H9 (cell line): ENCODE data around the gene CRACDL. TPM values are rescaled to one million over a fixed set of nuclear protein-coding genes. Genes with fewer than 3 reads are reported as not detected.

Experiments used
- DNase-seq: peaks from one replicate; pipeline ENCODE4 v3.0.0-alpha.2; 2017
- H2AFZ ChIP-seq: one replicate; pipeline ENCODE4 v1.6.1; 2013; ENCODE audit warnings: mild to moderate bottlenecking, low read length, control low read depth, moderate library complexity
- H2AK5ac ChIP-seq: 2 replicates; pipeline ENCODE4 v1.6.1; 2013; ENCODE audit warnings: low read length, control low read depth, mixed read lengths; ENCODE audit not compliant: insufficient read length
- H2BK120ac ChIP-seq: one replicate; pipeline ENCODE4 v1.6.1; 2013; ENCODE audit warnings: low read depth, mild to moderate bottlenecking, low read length, control low read depth, inconsistent platforms; ENCODE audit not compliant: poor library complexity, severe bottlenecking
- H2BK12ac ChIP-seq: 2 replicates; pipeline ENCODE4 v1.6.1; 2013; ENCODE audit warnings: low read length, control low read depth, mixed read lengths, low read depth; ENCODE audit not compliant: insufficient read length
- H2BK15ac ChIP-seq: 2 replicates; pipeline ENCODE4 v1.6.1; 2013; ENCODE audit warnings: low read depth, low read length, control low read depth
- H2BK20ac ChIP-seq: one replicate; pipeline ENCODE4 v1.6.1; 2013; ENCODE audit warnings: low read depth, mild to moderate bottlenecking, low read length, control low read depth, inconsistent platforms; ENCODE audit not compliant: poor library complexity, severe bottlenecking
- H2BK5ac ChIP-seq: 2 replicates; pipeline ENCODE4 v1.6.1; 2013; ENCODE audit warnings: low read length, control low read depth, mixed read lengths; ENCODE audit not compliant: insufficient read length
- H3K14ac ChIP-seq: 2 replicates; pipeline ENCODE4 v1.6.1; 2013; ENCODE audit warnings: low read length, control low read depth; ENCODE audit not compliant: insufficient read depth
- H3K18ac ChIP-seq: 2 replicates; pipeline ENCODE4 v1.6.1; 2013; ENCODE audit warnings: low read depth, mild to moderate bottlenecking, mixed read lengths, low read length, control low read depth; ENCODE audit not compliant: insufficient read length
- H3K23ac ChIP-seq: 2 replicates; pipeline ENCODE4 v1.6.1; 2013; ENCODE audit warnings: low read length, control low read depth, mixed read lengths, low read depth; ENCODE audit not compliant: insufficient read length
- H3K23me2 ChIP-seq: 2 replicates; pipeline ENCODE4 v1.6.1; 2013; ENCODE audit warnings: low read depth, mild to moderate bottlenecking, mixed read lengths, low read length, control low read depth; ENCODE audit not compliant: insufficient read length, poor library complexity, severe bottlenecking
- H3K27ac ChIP-seq: 2 replicates; pipeline ENCODE4 v1.5.1; 2013; ENCODE audit warnings: low read length, control low read depth, mixed read lengths, low read depth; ENCODE audit not compliant: insufficient read length
- H3K27me3 ChIP-seq: 2 replicates; pipeline ENCODE4 v1.6.1; 2013; ENCODE audit warnings: low read length, control low read depth, inconsistent platforms; ENCODE audit not compliant: insufficient read depth
- H3K4ac ChIP-seq: 2 replicates; pipeline ENCODE4 v1.6.1; 2013; ENCODE audit warnings: low read depth, mild to moderate bottlenecking, control low read depth, inconsistent platforms, low read length, moderate library complexity
- H3K4me1 ChIP-seq: 2 replicates; pipeline ENCODE4 v1.6.1; 2013; ENCODE audit warnings: low read length, control low read depth, inconsistent platforms; ENCODE audit not compliant: insufficient read depth
- H3K4me2 ChIP-seq: 2 replicates; pipeline ENCODE4 v1.6.1; 2013; ENCODE audit warnings: low read length, control low read depth, mixed read lengths; ENCODE audit not compliant: insufficient read length, insufficient read depth
- H3K56ac ChIP-seq: 2 replicates; pipeline ENCODE4 v1.6.1; 2013; ENCODE audit warnings: low read depth, mild to moderate bottlenecking, mixed read lengths, low read length, control low read depth; ENCODE audit not compliant: insufficient read length
- H3K79me1 ChIP-seq: 2 replicates; pipeline ENCODE4 v1.6.1; 2013; ENCODE audit warnings: low read depth, mild to moderate bottlenecking, moderate library complexity, low read length, control low read depth, inconsistent platforms; ENCODE audit not compliant: insufficient read depth, poor library complexity, severe bottlenecking
- H3K79me2 ChIP-seq: 2 replicates; pipeline ENCODE4 v1.6.1; 2013; ENCODE audit warnings: low read length, control low read depth, inconsistent platforms; ENCODE audit not compliant: insufficient read depth
- H3K9ac ChIP-seq: 2 replicates; pipeline ENCODE4 v1.6.1; 2013; ENCODE audit warnings: low read length, control low read depth, mixed read lengths; ENCODE audit not compliant: insufficient read length; ENCODE audit errors: extremely low read depth
- H3K9me3 ChIP-seq: one replicate; pipeline ENCODE4 v1.6.1; 2013; ENCODE audit warnings: low read depth, low read length, inconsistent platforms; ENCODE audit not compliant: control insufficient read depth
- H3T11ph ChIP-seq: one replicate; pipeline ENCODE4 v1.6.1; 2013; ENCODE audit warnings: mild to moderate bottlenecking, low read length, control low read depth, inconsistent platforms
- H4K20me1 ChIP-seq: one replicate; pipeline ENCODE4 v1.6.1; 2013; ENCODE audit not compliant: control insufficient read depth, insufficient read length, insufficient read depth
- H4K5ac ChIP-seq: 2 replicates; pipeline ENCODE4 v1.6.1; 2013; ENCODE audit warnings: low read depth, mild to moderate bottlenecking, mixed read lengths, low read length, control low read depth; ENCODE audit not compliant: insufficient read length
- H4K8ac ChIP-seq: replicated peaks from 2 replicates; pipeline ENCODE4 v1.6.1; 2013; ENCODE audit warnings: low read length, control low read depth, mixed read lengths, low read depth; ENCODE audit not compliant: insufficient read length
- H4K91ac ChIP-seq: 2 replicates; pipeline ENCODE4 v1.6.1; 2013; ENCODE audit warnings: low read depth, mild to moderate bottlenecking, moderate library complexity, mixed read lengths, low read length, control low read depth; ENCODE audit not compliant: insufficient read length
- H3K27ac Mint-ChIP-seq, 3 experiments: 2 replicates in 2 of 3; 3 replicates in 1 of 3; pipeline ENCODE4 v1.8.0; 2020 to 2021; ENCODE audit warnings: mixed read lengths in 3 of 3, mild to moderate bottlenecking in 1 of 3, moderate library complexity in 1 of 3
- H3K27me3 Mint-ChIP-seq: 2 replicates; pipeline ENCODE4 v1.8.0; 2021; ENCODE audit warnings: low read depth, mild to moderate bottlenecking, moderate library complexity, mixed read lengths
- H3K36me3 Mint-ChIP-seq, 3 experiments: 2 replicates in 2 of 3; 3 replicates in 1 of 3; pipeline ENCODE4 v1.8.0; 2020 to 2021; ENCODE audit warnings: low read depth in 3 of 3, mixed read lengths in 3 of 3; ENCODE audit not compliant: insufficient read depth in 1 of 3
- H3K4me1 Mint-ChIP-seq, 2 experiments: 2 replicates each; pipeline ENCODE4 v1.8.0; 2020; ENCODE audit warnings: mixed read lengths in 2 of 2
- H3K4me3 Mint-ChIP-seq, 2 experiments: 2 replicates in 1 of 2; 3 replicates in 1 of 2; pipeline ENCODE4 v1.8.0; 2020 to 2021; ENCODE audit warnings: mild to moderate bottlenecking in 2 of 2, mixed read lengths in 2 of 2, moderate library complexity in 1 of 2
- H3K9me3 Mint-ChIP-seq, 2 experiments: 2 replicates in 1 of 2; 3 replicates in 1 of 2; pipeline ENCODE4 v1.8.0; 2020; ENCODE audit warnings: mild to moderate bottlenecking in 2 of 2, mixed read lengths in 2 of 2, moderate library complexity in 1 of 2
- WGBS: extraction: QIAGEN DNeasy Blood & Tissue Kit; methylation state at CpG from one replicate; pipeline ENCODE4 v1.1.7; 2013; ENCODE audit warnings: missing lambda C conversion rate, low lambda C conversion rate, mixed read lengths; ENCODE audit not compliant: insufficient read length; ENCODE audit errors: extremely low coverage; 5-methylcytosine and 5-hydroxymethylcytosine counted together
- total RNA-seq: library from RNA; stranded (reverse); gene quantifications from 2 replicates; pipeline ENCODE4 v1.2.1, GENCODE V29; 2021
- TF ChIP-seq, protein P1 (sequence below): fragments of 200-600 bp; sonication (generic); conservative IDR thresholded peaks from 3 replicates; pipeline ENCODE4 v1.8.0; 2021; ENCODE audit warnings: antibody characterized with exemption, mild to moderate bottlenecking

Gene CRACDL
- total RNA-seq, 1 experiment from 2014 or later, result 0.48 TPM

DNA sequence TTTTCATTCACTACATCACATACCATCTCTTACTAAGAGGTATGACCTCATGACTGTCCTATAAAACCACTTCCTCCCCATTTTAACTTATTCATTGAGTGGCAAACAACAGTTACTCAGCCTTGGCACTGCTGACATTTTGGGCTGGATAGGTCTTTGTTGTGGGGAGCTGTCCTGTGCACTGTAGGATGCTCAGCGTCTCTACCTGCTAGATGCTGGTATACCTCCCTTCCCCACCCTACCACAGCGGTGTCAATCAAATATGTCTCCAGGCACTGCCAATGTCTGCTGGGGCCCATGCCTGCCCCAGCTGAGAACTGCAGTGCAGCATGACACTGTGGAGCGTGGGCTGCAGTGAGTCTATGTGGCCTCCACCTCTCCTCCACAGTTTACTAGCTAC lies 128.8 kb downstream of the CRACDL start:
- Mint-ChIP-seq H3K27ac (no peak overlapping the region), H3K4me3 (no peak overlapping the region), H3K27me3 (peaks cover 6% of the 10 kb centered on the region; the same call in 1 of the 2 replicates), H3K4me1 (peaks cover 13 to 18% of the 10 kb centered on the region in 2 experiments), H3K36me3 (no peaks in the 10 kb centered on the region), H3K9me3 (no peaks in the 10 kb centered on the region; a peak in 1 of 5 replicates)
- no peaks in the 10 kb centered on the region for H3K27me3 ChIP-seq
- TF ChIP-seq, protein P1, sequence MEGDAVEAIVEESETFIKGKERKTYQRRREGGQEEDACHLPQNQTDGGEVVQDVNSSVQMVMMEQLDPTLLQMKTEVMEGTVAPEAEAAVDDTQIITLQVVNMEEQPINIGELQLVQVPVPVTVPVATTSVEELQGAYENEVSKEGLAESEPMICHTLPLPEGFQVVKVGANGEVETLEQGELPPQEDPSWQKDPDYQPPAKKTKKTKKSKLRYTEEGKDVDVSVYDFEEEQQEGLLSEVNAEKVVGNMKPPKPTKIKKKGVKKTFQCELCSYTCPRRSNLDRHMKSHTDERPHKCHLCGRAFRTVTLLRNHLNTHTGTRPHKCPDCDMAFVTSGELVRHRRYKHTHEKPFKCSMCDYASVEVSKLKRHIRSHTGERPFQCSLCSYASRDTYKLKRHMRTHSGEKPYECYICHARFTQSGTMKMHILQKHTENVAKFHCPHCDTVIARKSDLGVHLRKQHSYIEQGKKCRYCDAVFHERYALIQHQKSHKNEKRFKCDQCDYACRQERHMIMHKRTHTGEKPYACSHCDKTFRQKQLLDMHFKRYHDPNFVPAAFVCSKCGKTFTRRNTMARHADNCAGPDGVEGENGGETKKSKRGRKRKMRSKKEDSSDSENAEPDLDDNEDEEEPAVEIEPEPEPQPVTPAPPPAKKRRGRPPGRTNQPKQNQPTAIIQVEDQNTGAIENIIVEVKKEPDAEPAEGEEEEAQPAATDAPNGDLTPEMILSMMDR, result no peak
- H3K4me1 ChIP-seq, result no peaks in the 10 kb centered on the region
- H4K8ac ChIP-seq, result no peak overlapping the region
- no peak overlapping the region for H4K91ac ChIP-seq
- H2AFZ ChIP-seq, result no peak overlapping the region
- H2AK5ac ChIP-seq, result no peak overlapping the region
- no peak overlapping the region for H3T11ph ChIP-seq
- H3K14ac ChIP-seq, result no peak overlapping the region
- H3K23ac ChIP-seq, result no peak overlapping the region
- H2BK20ac ChIP-seq, result no peak overlapping the region
- no peak overlapping the region for H2BK5ac ChIP-seq
- no peaks in the 10 kb centered on the region for H3K23me2 ChIP-seq
- no peak overlapping the region for H3K4ac ChIP-seq
- no peak overlapping the region for H4K5ac ChIP-seq
- H3K27ac ChIP-seq, result no peak overlapping the region
- H3K9me3 ChIP-seq, result no peaks in the 10 kb centered on the region
- H2BK12ac ChIP-seq, result no peak overlapping the region
- no peak overlapping the region for H2BK120ac ChIP-seq
- H3K79me1 ChIP-seq, result no peaks in the 10 kb centered on the region
- DNase-seq, result no peak
- no peaks in the 10 kb centered on the region for H4K20me1 ChIP-seq
- H3K79me2 ChIP-seq, result no peaks in the 10 kb centered on the region
- H3K9ac ChIP-seq, result no peak overlapping the region
- no CpG with 5 or more reads among the region's 3 CpGs for WGBS
- no peak overlapping the region for H3K4me2 ChIP-seq
- no peak overlapping the region for H2BK15ac ChIP-seq
- H3K18ac ChIP-seq, result no peak overlapping the region
- no peak overlapping the region for H3K56ac ChIP-seq
